ENCODE data around the gene RAD51B.

The RAD51B gene

DNA sequence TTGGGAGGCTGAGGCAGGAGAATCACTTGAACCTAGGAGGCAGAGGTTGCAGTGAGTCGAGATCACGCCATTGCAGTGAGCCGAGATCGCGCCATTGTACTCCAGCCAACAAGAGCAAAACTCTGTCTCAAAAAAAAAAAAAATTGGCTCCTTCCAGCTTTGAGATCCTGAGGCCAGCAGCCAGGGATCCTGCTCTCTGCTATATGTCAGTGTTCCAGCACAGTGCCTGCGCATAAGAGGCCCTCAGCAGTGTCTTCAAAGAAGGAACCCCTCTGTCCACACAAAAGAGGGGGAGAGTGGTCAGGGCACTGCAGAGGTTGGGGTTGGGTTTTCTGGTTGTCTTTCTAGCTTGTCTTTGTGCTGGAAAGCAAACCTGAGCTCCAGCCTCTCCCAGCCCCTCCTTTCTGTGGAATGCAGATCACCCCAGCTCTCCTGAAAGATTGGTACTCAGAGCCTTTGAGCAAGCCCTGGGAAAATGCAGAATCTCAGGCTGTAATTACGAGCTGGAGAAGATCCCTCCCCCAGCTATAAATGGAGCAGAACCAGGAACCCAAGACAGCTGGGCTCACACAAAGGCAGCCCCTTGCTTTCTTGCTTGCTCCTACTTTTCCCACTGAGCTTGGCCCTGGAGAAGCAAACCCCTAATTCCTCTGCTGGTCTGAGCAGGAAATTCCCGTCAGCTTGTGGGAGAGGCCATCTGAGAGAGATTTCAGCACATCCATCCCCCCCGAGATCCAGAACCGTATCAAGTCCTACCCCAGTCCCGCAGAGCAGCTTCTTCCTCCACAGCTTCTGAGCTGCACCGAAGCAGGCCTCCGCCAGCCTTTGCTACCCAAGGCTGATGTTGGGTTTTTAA is 767.5 kb downstream of the RAD51B start:
- no peak for TF ChIP-seq ZNF274 (IDR thresholded peaks at IDR 0.05; ENCODE audit: low read depth, low read length)
- H3K4me3 ChIP-seq (ENCODE audit: low read length), result no peak overlapping the region

DNA sequence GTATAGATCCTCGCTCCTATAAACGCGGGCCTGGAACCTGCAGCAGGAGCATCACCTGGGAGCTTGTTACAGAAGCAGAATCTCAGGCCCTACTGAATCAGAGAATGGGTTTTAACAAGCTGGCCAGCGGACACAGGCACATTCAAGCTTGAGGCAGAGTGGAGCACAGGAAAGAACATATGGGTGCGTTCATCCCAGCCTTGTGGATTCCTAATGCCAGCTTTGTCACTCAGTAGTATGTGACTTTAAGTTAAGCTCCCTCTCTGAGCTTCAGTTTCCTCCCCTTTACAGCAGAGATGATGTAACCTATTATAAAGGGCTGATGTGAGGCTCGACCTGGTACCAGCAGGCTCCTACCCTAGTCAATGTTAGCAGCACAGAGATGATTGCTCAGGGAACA is 768.4 kb downstream of the RAD51B start:
- H3K4me3 ChIP-seq (ENCODE audit: low read length), result no peak overlapping the region
- TF ChIP-seq ZNF274 (IDR thresholded peaks at IDR 0.05; ENCODE audit: low read depth, low read length), result no peak

DNA sequence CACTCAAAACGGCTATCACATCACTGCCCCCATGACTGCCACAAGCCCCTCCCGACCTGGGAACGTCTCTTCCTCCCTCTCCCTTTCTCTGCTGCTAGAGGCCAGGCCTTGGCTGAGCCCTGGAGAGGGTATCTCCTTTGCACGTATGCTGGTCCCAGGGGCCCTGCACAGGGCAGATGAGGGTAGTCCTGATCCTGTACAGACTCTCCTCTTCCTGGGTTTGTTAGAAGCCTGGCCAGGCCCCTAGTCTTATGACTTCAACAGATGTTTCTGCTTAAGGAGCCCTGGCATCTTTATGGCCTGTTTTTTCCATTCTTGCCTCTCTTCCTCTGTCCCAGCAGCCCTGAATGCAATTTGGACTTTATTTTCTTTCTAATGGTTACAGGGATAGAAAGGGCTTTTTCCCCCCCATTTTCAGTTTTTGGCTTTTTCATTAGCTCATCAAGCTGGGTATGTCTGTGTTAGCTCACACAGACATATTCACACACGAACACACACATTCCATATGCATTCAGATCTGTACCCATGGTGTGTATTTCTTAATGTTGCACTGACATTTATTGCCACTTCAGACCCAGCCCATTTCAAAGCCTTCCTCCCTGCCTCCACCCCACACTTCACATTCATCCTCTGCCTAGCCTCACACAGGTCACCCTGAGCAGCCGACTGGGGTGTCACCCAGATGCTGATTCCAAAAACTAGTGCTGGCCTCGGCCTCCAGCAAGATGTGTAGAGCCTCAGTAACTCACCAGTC is 770.0 kb downstream of the RAD51B start:
- TF ChIP-seq ZNF274 (IDR thresholded peaks at IDR 0.05; ENCODE audit: low read depth, low read length), result no peak
- H3K4me3 ChIP-seq (ENCODE audit: low read length), result no peak overlapping the region

DNA sequence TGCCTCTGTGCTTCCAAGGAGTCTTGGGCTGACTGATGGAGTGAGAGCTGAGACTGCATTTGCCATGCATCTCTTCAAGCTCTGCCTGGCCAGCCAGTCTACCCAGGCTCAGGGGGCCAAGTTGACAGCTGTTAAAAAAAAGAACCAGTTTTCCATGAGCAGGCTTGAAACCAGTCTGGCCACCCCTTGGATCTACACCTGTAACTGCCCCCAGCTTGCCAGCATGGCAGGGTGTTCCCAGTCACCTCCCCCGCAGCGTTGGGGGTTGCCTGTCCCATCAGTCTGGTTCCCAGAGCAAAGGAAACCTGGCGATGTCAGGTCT is 770.6 kb downstream of the RAD51B start:
- TF ChIP-seq ZNF274 (IDR thresholded peaks at IDR 0.05; ENCODE audit: low read depth, low read length), result no peak
- no peak overlapping the region for H3K4me3 ChIP-seq (ENCODE audit: low read length)

DNA sequence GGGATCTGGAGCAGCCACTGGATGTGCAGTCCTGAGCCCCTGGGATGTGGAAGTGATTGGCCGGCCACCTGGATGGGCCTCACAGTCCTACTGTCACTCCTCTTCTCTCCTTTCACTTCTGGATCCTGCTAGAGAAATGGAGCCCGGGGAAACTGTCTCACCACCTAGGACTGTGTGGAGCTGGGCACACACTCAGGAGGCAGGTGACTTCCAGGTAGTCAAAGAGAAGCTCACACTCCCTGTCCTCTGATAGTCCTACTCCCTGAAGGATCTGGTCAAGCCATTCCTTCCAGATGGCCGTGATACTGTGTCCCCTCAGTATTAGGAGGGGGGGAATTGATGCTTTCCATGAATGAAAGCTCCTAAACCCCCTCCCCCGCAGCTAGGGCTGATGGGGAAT is 772.2 kb downstream of the RAD51B start:
- TF ChIP-seq ZNF274 (IDR thresholded peaks at IDR 0.05; ENCODE audit: low read depth, low read length), result no peak
- no peak overlapping the region for H3K4me3 ChIP-seq (ENCODE audit: low read length)

DNA sequence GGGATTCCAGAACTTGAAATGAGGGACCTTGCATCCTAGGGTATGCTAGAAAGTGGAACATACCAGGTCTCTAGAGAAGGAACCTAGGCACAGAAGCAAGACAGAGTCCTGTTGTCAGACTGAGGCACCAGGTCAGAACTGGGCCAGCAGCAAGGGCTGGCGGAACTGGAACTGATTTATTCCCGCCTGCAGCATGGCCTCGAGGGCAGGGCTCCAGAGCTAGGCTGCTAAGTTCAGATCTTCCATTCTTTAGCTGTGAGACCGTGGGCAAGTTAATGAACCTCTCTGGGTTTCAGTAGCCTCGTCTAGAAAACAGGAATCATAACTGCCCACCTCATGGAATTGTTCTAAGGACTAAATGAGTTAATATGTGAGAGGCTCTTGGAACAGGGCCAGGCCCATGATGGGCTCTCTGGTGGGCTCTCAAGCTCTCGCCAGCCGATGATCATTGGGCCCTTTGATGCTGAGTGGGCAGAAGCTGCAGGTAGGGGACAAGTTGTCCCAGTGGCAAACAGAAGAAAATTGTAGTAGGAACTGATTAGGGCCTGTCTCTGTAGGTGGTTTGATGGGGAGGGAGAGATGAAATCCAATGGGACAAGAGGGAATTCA is 773.5 kb downstream of the RAD51B start:
- H3K4me3 ChIP-seq (ENCODE audit: low read length), result no peak overlapping the region
- no peak for TF ChIP-seq ZNF274 (IDR thresholded peaks at IDR 0.05; ENCODE audit: low read depth, low read length)

DNA sequence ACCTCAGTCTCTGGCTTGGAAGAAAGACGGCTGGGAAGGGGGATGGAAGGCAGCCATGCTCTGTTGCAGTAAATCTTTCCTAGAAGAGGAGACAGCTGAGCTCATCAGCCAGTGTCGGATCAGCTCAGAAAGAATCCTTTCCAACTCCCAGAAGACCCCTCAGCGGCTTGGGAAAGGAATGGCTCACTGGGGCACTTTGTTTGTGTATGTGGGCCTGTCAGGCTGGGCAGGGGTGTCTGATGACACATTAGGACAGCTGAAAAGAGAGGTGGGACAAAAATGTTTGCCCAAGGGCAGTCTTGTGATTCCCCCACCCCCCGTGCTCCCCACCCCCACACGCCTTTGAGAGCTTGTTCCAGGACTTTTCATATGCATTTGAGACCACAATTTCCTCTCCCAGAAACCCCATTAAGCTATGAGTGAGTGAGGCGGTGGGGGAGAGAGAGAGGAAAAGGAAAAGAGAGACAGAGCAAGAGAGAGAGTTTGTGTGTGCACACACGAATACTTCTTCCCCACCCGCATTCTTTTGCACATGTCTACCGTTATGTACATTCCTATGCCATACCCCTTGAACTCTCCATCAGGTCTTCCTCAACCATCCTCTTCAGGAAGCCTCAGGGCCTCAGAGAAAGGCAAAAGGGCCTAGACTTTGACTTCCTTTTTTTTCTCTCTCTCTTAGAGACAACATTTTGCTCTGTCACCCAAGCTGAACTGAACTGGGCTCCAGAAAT is 774.4 kb downstream of the RAD51B start:
- TF ChIP-seq ZNF274 (IDR thresholded peaks at IDR 0.05; ENCODE audit: low read depth, low read length), result no peak

DNA sequence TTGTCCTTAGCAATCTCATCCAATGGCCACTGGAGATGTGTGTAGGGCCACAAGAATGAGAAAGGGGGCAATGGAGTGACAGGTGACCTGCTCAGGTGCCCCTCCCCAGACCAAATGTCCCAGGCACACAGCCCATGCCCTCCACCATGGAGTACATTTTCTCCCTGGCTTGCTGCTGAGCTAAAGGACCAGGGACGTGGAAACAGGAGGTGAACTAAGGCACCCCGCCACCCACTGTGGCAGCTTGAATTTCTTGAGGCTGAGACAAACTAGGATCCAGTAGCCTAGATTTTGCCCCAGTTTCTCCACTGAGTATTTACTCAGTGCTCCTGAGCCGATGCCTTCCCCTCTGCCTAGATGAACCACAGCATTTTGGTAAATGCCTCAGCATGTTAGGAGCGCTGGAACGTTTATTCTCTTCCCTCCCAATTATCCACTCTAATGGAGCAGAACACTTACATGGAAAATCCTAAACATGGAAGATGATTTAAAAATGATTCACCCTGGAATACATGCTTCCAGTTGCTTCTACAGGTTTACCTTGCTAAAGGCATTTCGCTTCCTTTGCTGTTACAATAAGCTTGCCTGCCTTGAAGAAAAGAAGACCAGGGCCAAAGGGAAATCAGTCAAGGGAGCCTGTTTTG is 775.3 kb downstream of the RAD51B start:
- no peak overlapping the region for H3K4me3 ChIP-seq (ENCODE audit: low read length)
- no peak for TF ChIP-seq ZNF274 (IDR thresholded peaks at IDR 0.05; ENCODE audit: low read depth, low read length)

More for the DNA sequence above, 774.4 kb downstream of the RAD51B start:
- H3K4me3 ChIP-seq (ENCODE audit: low read length), result no peak overlapping the region

DNA sequence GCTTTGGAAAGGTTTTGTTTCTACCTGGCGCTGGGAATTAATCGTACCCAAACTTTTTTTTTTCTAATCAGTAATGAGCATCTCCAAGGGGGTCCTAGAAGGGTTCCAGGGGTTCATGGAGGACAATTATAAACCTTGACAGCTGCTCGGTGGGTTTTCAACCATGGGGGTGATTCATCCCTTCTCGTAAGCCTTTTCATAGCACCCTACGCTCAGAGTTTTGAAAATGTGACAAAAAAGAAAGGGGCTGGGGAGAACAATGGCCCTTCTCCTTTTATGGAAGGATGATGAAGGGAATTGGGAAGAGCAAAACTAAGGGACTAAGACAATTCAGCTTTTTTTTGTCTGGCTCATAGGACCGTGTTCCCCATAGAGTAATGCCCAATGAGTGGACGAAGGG is 776.6 kb downstream of the RAD51B start:
- TF ChIP-seq ZNF274 (IDR thresholded peaks at IDR 0.05; ENCODE audit: low read depth, low read length), result no peak
- no peak overlapping the region for H3K4me3 ChIP-seq (ENCODE audit: low read length)

DNA sequence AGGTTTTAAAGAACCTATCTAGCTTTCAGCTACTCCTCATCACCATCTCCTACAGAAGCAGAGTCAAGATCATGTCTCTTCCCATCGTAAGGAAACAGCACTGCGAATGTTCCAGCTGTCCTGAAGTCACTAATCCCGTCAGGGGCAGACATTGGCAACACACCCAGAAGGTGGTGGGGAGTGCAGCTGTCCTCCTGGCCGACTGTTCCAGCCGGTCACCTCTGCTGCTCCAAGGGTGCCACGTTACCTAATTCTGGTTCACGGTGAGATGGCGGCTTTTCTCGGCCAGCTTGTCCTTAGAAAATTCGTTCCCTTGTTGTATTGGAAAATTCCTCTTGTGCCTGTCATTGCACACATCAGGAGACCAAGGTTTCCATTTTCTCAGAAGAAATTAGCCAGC is 777.1 kb downstream of the RAD51B start:
- no peak overlapping the region for H3K4me3 ChIP-seq (ENCODE audit: low read length)
- TF ChIP-seq ZNF274 (IDR thresholded peaks at IDR 0.05; ENCODE audit: low read depth, low read length), result no peak

DNA sequence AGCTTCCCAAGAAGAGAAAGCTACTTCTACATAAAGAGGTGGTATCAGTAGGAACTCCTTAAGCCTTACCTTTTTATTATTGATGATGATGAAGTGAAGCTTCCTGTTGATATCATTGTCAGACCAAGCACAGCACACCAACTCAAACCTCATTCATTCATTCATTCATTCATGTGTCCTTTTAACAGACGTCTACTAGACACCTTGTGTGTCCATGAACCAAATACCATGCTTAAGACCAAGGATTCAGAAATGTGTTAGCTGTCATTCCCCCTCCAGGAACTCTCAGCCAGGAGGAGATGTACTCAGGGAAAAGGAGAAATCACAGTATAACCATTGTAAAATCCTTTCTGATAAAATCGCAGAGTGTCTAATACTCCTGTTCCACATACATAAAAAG is 778.5 kb downstream of the RAD51B start:
- TF ChIP-seq ZNF274 (IDR thresholded peaks at IDR 0.05; ENCODE audit: low read depth, low read length), result no peak
- no peak overlapping the region for H3K4me3 ChIP-seq (ENCODE audit: low read length)

DNA sequence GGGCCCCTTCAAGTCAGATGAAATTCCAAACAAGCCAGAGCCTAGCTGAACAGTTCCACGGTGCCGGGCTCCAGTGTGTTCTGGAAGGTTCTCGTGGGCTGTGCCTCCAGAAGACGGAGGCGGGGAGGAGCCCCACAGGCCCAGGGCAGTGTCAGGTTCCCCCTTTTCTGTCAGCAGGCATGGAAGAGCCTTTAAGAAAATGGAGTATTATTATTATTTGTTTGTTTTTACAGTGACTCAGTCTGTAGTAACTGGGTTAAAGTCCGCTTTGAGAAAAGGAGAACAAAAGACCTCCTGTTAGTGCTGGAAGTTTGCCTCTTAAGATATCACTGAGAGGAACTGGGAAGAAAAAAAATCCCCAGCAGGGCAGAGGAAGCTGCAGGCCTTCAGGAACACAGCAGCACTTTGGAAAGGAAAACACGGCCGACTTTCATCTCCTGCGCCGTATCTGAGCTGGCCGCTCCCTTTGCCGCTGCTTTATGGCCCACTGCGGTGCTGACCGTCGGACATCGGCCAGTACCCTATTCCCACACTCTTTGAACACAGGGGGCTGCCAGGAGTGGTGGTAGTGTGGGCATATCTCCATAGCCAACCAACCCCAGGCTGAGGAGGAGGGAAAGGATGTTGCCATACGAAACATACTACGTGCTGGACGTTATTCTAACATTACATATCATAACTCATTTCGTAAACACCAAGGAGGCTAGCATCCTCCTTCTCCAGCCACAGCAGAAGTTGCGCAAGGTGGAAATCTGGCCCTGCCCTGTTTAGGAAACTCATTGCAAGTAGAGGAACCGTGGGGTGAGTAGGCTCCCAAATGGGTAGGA is 779.3 kb downstream of the RAD51B start:
- H3K4me3 ChIP-seq (ENCODE audit: low read length), result no peak overlapping the region
- TF ChIP-seq ZNF274 (IDR thresholded peaks at IDR 0.05; ENCODE audit: low read depth, low read length), result no peak
